ENCODE measurements around the gene SORL1-AS1.

DNA sequence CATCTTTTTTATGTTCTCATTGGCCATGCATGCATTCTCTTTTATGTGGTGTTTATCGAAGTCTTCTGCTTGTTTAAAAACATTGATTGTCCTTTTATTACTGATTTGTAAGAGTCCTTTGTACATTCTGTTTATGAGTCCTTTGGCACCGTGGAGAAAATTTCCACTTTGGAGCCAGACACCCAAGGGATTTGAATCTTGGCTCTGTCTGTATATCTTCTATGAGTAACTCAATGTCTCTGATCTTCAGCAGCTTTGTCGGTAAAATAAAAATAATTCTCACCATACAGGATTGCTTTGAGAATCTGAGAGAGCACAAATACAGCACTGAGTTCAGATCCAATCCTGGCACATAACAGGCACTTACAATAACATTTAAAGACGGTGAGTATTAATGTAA, 13.4 kb downstream of the SORL1-AS1 start:
- no peak for TF ChIP-seq EZH2 (IDR thresholded peaks at IDR 0.05)
- no peak for TF ChIP-seq POLR2AphosphoS5 (IDR thresholded peaks at IDR 0.05; ENCODE audit: borderline replicate concordance, low read depth, low read length)

Measured in SK-N-MC (cell line).